ENCODE measurements around the gene TNFRSF21. TPM values are rescaled to one million over a fixed set of nuclear protein-coding genes. Genes with fewer than 3 reads are reported as not detected.
A peak's percentile ranks its signal among the peaks of the same experiment; 100 is the strongest.
"Not testable (repeated sequence)": the region's sequence is repeated elsewhere in the genome, so short reads cannot be mapped to it uniquely, and the experiment has no call there.

Gene TNFRSF21
- total RNA-seq, 2 experiments from 2014 or later: 0.27 TPM

DNA sequence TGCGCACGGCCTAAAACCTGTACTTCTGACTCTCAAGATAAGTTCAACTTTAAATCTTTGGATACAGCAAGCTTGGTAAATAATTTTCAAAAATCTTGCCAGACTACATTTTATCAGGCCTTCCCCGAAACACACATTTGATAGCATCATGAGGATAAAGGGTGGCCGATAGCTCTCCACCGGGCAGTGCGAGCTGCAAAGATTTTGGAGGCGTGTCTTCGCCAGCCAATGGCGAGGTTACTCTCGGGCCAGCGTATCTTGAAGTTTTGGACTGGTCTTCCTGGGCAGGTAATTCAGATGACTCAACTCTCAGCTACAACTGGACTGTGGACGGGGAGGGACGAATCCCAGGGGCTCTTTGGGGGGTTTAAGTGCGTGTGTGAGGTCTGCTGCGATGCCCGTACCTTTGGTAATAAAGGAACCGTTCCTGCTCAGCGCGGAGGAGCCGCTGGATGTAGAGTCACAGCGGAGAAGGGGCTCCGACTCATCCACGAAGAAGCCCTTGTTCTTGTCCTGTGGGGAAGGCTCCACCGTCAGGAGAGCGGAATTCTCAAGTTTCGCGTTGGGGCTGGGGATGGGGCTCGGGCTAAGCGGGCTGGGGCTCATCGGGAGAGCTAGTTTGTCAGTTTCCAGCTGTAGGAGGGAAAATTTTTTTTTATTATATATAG lies 75.3 kb downstream of the TNFRSF21 start:
- POLR2A ChIA-PET: no interaction called here
- Mint-ChIP-seq H3K4me1 (no peaks in the 10 kb centered on the region), H3K27me3 (no peaks in the 10 kb centered on the region), H3K27ac (no peak overlapping the region), H3K36me3 (ENCODE audit: low read depth) (no peaks in the 10 kb centered on the region), H3K4me3 (no peak overlapping the region), H3K9me3 (no peaks in the 10 kb centered on the region)
- no peak for DNase-seq
- CTCF ChIA-PET: no interaction called here

DNA sequence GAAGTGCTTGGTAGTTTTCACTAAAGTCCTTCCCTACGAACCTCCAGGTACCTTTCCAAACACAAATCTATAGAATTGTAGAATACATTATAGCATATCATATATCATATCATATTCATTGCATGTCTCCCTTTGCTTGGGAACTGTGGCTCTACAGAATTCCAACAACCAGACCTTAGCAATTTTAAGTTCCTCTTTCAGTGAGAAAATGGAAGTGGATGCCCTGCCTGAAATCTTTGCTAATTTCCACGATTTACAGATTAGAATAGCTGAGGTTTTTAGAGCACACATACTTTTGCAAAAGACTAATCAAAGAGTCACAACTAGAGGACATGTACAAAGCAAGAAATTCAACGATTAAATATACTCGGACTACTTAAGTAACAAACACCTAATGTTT lies 78.6 kb downstream of the TNFRSF21 start:
- no peaks in the 10 kb centered on the region for H3K4me1 Mint-ChIP-seq
- POLR2A ChIA-PET: no interaction called here
- H3K36me3 Mint-ChIP-seq (ENCODE audit: low read depth): no peaks in the 10 kb centered on the region
- CTCF ChIA-PET: no interaction called here
- H3K4me3 Mint-ChIP-seq: no peak overlapping the region
- H3K9me3 Mint-ChIP-seq: no peaks in the 10 kb centered on the region
- H3K27ac Mint-ChIP-seq: no peak overlapping the region
- no peak for DNase-seq
- no peaks in the 10 kb centered on the region for H3K27me3 Mint-ChIP-seq

DNA sequence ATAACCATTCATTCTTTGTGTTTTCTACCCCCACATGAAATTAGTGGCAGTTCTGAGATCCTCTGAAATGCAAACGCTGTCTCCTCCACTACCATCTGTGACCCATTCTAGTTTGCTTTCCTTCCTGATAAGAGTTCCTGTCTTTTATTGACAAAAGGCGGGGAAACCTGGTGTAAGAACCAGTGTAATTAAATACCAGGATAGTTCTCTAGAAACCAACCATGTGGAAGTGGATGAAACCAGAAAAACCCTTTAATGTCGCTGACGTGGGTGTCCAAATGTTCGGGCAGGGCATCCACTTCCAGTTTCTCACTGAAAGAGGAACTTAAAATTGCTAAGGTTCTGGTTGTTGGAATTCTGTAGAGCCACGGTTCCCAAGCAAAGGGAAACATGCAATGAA lies 79.1 kb downstream of the TNFRSF21 start:
- Mint-ChIP-seq H3K4me1 (no peaks in the 10 kb centered on the region), H3K27me3 (no peaks in the 10 kb centered on the region), H3K27ac (no peak overlapping the region), H3K4me3 (no peak overlapping the region), H3K9me3 (no peaks in the 10 kb centered on the region), H3K36me3 (ENCODE audit: low read depth) (no peaks in the 10 kb centered on the region)
- POLR2A ChIA-PET: no interaction called here
- no peak for DNase-seq
- CTCF ChIA-PET: no interaction called here

- POLR2A ChIA-PET: no interaction called here
- H3K4me1 Mint-ChIP-seq: no peaks in the 10 kb centered on the region
- no peak overlapping the region for H3K27ac Mint-ChIP-seq
- no peak overlapping the region for H3K4me3 Mint-ChIP-seq
- CTCF ChIA-PET: no interaction called here
- no peaks in the 10 kb centered on the region for H3K36me3 Mint-ChIP-seq (ENCODE audit: low read depth)
- H3K9me3 Mint-ChIP-seq: no peaks in the 10 kb centered on the region
- H3K27me3 Mint-ChIP-seq: no peaks in the 10 kb centered on the region
- no peak for DNase-seq
These were observed 80.5 kb downstream of the TNFRSF21 start for GRCh38 chr6:47229255-47229654.

- H3K9me3 Mint-ChIP-seq; DNase-seq; POLR2A ChIA-PET; H3K36me3 Mint-ChIP-seq (ENCODE audit: low read depth); H3K27me3 Mint-ChIP-seq; H3K27ac Mint-ChIP-seq; H3K4me1 Mint-ChIP-seq; CTCF ChIA-PET; H3K4me3 Mint-ChIP-seq: not testable (repeated sequence)
These were observed 81.6 kb downstream of the TNFRSF21 start for GRCh38 chr6:47228093-47228492.

GRCh38 chr6:47223251-47223650 lies 86.5 kb downstream of the TNFRSF21 start:
- H3K4me3 Mint-ChIP-seq; DNase-seq; CTCF ChIA-PET; H3K36me3 Mint-ChIP-seq (ENCODE audit: low read depth); H3K27me3 Mint-ChIP-seq; H3K9me3 Mint-ChIP-seq; H3K4me1 Mint-ChIP-seq; POLR2A ChIA-PET; H3K27ac Mint-ChIP-seq: not testable (repeated sequence)

DNA sequence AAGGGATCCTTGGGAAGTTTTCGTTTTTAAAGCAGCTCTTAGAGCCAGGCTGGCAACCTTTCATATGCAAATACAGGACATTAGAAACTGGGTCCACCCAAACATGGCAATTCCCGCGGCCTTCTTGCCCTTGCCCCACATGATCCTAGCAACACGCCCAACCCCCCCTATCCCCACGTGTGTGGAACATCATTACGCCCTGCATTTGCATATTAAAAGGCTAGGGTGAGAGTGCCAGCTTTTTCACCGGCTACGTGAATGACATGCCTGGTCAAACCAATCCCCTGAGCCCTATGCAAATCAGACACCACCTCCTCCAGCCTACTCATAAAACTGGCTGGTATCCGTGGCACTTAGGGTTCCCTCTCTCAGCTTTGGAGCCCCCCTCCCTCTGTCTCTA lies 88.1 kb downstream of the TNFRSF21 start:
- CTCF ChIA-PET: no interaction called here
- Mint-ChIP-seq H3K27ac (no peak overlapping the region), H3K27me3 (peaks cover 3% of the 10 kb centered on the region), H3K4me1 (no peaks in the 10 kb centered on the region), H3K36me3 (ENCODE audit: low read depth) (no peaks in the 10 kb centered on the region), H3K4me3 (no peak overlapping the region), H3K9me3 (no peaks in the 10 kb centered on the region)
- no peak for DNase-seq
- POLR2A ChIA-PET: no interaction called here

DNA sequence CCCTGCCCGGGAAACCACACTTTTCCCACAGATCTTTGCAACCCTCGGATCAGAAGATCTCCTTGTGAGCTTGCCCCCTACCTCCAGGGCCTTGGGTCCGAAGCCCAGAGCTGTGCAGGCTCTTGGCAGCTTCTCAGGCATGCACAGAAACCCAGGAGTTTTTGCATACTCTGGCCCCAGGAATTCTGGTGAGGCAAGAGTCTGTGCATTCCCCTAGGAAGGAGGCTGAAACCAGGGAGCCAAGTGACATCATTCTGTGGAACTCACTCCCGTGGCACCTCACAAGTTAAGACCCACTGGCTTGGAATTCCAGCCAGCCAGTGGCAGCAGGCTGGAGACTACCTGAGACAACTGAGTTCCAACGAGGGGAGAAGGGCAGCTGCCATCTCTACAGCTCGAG lies 100.1 kb downstream of the TNFRSF21 start:
- POLR2A ChIA-PET: no interaction called here
- H3K9me3 Mint-ChIP-seq: peaks cover 4% of the 10 kb centered on the region
- peaks cover 5% of the 10 kb centered on the region for H3K4me1 Mint-ChIP-seq
- CTCF ChIA-PET: no interaction called here
- DNase-seq: no peak
- H3K27ac Mint-ChIP-seq: no peak overlapping the region
- H3K36me3 Mint-ChIP-seq (ENCODE audit: low read depth): peaks cover 2% of the 10 kb centered on the region
- H3K27me3 Mint-ChIP-seq: no peaks in the 10 kb centered on the region
- H3K4me3 Mint-ChIP-seq: no peak overlapping the region

DNA sequence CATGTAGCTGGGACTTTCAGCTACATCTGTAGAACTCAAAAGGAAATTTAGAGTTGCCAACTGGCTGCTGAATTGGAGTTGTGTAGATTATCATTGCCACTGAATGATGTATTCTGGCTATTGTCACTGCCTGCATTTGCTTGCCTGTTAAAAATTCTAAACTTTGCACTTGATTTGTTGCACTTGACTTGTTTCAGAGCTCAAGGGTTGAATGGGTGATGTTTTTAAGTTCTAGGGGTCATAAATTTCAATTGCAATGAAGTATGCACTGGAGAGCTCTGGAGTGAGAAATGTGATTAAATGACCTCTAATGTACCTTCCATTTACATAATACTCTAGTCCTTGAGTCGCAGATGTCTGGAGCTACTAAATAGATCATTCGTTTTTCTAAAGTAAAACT lies 102.4 kb downstream of the TNFRSF21 start:
- Mint-ChIP-seq H3K27me3 (no peaks in the 10 kb centered on the region), H3K9me3 (peaks cover 4% of the 10 kb centered on the region), H3K4me1 (peaks cover 24% of the 10 kb centered on the region), H3K27ac (no peak overlapping the region), H3K4me3 (no peak overlapping the region), H3K36me3 (ENCODE audit: low read depth) (peaks cover 2% of the 10 kb centered on the region)
- ChIA-PET POLR2A (no interaction called here), CTCF (no interaction called here)
- DNase-seq: no peak

DNA sequence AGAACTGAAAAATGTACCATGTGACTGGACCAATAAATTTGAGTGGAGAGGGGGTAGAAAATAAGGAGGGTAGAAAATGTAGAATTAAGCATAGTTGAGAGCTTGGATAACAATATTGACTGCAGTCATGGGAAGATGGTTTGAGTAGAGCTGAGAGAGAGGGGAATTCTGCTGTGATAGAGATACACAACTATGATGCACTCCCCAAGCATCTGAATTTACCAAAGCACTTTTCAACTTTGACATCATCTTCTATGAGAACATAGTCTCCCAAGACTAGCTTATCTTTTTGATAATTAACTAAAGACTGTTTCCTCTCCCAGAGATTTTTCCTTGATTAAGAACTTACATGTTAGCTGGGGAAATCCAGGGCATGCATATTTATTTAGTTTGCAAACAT lies 103.1 kb downstream of the TNFRSF21 start:
- Mint-ChIP-seq H3K4me3 (no peak overlapping the region), H3K36me3 (ENCODE audit: low read depth) (peaks cover 2% of the 10 kb centered on the region), H3K4me1 (peaks cover 24% of the 10 kb centered on the region), H3K27me3 (no peaks in the 10 kb centered on the region), H3K27ac (no peak overlapping the region), H3K9me3 (no peaks in the 10 kb centered on the region)
- ChIA-PET POLR2A (no interaction called here), CTCF (interaction anchor here (0.5 kb wide), 1 partner anchor 119 kb away, joined by 3 read pairs; no protein-coding TSS in a partner anchor)
- DNase-seq: no peak

- H3K27ac Mint-ChIP-seq: peak overlapping the region; percentile 88
- DNase-seq: no peak
- POLR2A ChIA-PET: no interaction called here
These were observed 105.6 kb downstream of the TNFRSF21 start for GRCh38 chr6:47203938-47204611.

GRCh38 chr6:47203266-47203937 lies 106.3 kb downstream of the TNFRSF21 start:
- Mint-ChIP-seq H3K27me3 (peaks cover 5% of the 10 kb centered on the region), H3K4me3 (no peak overlapping the region)
- peak; percentile 24 for DNase-seq

More at GRCh38 chr6:47203938-47204611, 105.6 kb downstream of the TNFRSF21 start:
- Mint-ChIP-seq H3K4me3 (no peak overlapping the region), H3K27me3 (peaks cover 5% of the 10 kb centered on the region), H3K9me3 (peaks cover 4% of the 10 kb centered on the region), H3K36me3 (ENCODE audit: low read depth) (no peaks in the 10 kb centered on the region), H3K4me1 (peaks cover 24% of the 10 kb centered on the region)
- CTCF ChIA-PET: no interaction called here

GRCh38 chr6:47202644-47203205 lies 107.0 kb downstream of the TNFRSF21 start:
- Mint-ChIP-seq H3K27ac (no peak overlapping the region), H3K27me3 (peaks cover 5% of the 10 kb centered on the region), H3K36me3 (ENCODE audit: low read depth) (no peaks in the 10 kb centered on the region), H3K4me3 (no peak overlapping the region), H3K4me1 (peaks cover 30% of the 10 kb centered on the region), H3K9me3 (peaks cover 4% of the 10 kb centered on the region)
- POLR2A ChIA-PET: no interaction called here
- DNase-seq: no peak
- CTCF ChIA-PET: interaction anchor here (0.6 to 1.4 kb wide), 3 partner anchors 39 to 1113 kb away, joined by 3 to 4 read pairs (median 3); no protein-coding TSS in a partner anchor

More at GRCh38 chr6:47203266-47203937, 106.3 kb downstream of the TNFRSF21 start:
- Mint-ChIP-seq H3K27ac (peak overlapping the region; percentile 88), H3K4me1 (peaks cover 24% of the 10 kb centered on the region), H3K9me3 (peaks cover 4% of the 10 kb centered on the region), H3K36me3 (ENCODE audit: low read depth) (no peaks in the 10 kb centered on the region)
- CTCF ChIA-PET: interaction anchor here (1.0 to 1.4 kb wide), 2 partner anchors 40 to 67 kb away, joined by 3 to 4 read pairs; no protein-coding TSS in a partner anchor
- POLR2A ChIA-PET: no interaction called here

Measured in activated CD4-positive, alpha-beta T cell treated with anti-CD3 and anti-CD28 coated beads, Interleukin-2, amount 10 ng/mL, durations not matched to agents 7 days and 5 days (primary cell).